NOMO-1 treated with DMSO at 0.1 percent for 48 hours (cell line): ENCODE measurements around the gene TBCCD1.
"Not testable (repeated sequence)": the region's sequence is repeated elsewhere in the genome, so short reads cannot be mapped to it uniquely, and the experiment has no call there.

Experiments used
- DNase-seq: peaks from one replicate; lab custom pipeline; 2025; ENCODE audit not compliant: unreplicated experiment; lab: John Stamatoyannopoulos, UW

The TBCCD1 gene

DNA sequence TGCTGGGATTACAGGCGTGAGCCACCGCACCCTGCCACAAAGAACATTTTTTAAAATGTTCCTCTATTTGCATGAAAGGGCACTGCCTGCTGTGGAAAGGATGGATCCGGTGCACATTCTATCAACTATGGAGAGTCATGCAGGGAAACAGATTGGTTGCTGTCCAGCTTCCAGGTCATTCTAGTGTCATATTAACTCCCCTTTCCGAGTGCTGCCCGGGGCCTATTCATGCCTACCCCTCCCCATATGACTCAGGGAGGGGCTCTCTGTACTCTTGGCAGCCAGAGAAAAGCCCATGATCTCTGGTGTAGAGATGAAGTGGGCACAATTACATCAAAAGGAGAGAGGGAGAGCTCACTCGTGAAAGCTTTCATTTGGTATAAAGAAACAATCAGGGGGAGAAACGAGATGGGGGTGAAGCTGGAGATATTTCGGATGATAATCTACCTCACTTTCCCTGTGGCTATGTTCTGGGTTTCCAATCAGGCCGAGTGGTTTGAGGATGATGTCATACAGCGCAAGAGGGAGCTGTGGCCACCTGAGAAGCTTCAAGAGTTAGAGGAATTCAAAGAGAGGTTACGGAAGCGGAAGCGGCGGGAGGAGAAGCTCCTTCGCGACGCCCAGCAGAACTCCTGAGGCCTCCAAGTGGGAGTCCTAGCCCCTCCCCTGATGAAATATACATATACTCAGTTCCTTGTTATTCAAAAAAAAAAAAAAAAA lies 29.6 kb upstream of the TBCCD1 start:
- no peak for DNase-seq

DNA sequence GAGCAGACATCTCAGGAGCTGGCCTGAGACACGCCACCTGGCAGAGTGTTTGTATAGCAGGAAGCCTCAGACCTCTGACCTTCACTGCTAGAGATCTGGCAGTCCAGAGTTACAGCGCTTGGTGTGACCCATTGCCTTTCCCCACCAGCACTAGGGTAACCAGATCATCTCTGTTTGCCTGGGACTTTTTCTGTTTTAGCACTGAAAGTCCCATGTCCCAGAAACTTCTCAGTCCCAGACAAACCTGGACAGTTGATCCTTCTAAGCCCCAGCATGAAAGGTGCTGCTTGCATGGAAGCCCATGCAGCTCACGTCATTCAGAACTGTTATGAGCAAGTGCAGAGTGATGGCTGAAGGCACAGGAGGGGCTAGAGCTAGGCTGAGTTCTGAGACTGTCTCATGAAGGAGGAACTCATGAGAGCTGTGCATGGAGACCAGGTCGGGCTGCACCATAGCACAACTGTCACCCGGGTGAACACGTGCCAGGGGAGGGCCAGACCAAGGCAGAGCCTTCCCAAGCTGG lies 27.5 kb upstream of the TBCCD1 start:
- no peak for DNase-seq

DNA sequence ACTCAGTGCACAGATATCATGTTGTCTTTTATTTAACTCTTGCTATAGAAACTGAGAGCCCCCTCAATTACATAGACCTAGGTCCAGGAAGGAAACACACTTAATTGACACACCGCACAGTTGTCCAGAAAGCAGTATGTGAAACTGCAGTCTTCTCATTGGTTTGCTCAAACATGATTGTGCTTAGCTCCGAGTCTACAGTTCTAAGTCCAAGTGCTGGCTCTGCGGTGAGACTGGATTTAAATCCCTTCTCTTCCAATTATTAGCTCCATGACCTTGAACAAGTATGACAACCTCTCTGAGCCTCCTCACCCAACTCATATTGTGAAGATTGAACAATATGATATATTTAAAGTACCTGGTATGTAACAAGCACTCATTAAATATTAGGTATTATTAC lies 26.7 kb upstream of the TBCCD1 start:
- no peak for DNase-seq

DNA sequence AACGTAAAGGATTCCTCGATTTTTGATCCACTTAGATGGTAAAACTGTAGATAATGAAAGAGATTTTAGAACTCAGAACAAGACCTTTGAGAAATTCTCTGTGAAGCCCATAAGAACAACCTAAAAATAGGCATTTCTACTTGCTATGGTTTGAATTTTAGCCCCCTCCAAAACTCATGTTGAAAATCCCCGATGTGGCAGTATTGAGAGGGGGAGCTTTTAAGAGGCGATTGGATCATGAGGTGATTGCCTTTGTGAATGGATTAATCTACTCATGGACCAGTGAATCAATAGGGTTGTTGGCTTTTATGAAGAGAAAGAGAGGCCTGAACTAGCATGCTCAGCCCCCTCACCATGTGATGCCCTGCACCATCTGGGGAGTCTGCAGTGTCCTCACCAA lies 25.5 kb upstream of the TBCCD1 start:
- no peak for DNase-seq

DNA sequence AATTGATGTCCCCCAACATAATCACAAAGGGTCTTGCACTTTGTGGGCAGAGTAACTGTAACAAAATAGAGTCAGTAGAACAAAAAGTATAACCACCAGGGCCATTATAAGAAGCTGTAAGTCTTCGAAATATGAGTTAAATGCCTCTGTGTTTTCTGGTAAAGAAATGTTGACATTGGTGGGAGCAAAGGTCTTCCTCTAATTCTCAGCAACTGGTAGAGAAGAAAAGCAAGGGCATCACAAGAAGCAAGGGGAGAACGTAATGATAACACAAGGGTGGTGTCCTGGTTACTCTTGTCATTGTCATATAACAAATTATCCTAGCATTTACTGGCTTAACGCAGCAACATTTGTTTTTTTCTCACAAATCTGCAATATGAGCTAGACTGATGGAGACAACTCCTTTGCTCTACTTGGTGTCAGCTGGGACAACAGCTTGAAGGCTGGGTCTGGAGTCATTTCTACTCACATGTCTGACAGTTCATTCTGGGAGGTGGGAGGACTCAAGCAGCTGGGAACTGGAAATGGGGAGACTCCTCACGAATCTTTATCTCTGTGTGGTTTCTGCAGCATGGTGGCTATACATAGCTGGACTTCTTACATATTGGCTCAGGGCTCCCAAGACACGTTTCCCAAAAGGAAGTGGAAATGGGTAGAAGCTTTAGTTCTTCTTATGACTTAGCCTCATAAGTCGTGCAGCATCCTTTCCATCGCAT lies 23.6 kb upstream of the TBCCD1 start:
- DNase-seq = no peak

DNA sequence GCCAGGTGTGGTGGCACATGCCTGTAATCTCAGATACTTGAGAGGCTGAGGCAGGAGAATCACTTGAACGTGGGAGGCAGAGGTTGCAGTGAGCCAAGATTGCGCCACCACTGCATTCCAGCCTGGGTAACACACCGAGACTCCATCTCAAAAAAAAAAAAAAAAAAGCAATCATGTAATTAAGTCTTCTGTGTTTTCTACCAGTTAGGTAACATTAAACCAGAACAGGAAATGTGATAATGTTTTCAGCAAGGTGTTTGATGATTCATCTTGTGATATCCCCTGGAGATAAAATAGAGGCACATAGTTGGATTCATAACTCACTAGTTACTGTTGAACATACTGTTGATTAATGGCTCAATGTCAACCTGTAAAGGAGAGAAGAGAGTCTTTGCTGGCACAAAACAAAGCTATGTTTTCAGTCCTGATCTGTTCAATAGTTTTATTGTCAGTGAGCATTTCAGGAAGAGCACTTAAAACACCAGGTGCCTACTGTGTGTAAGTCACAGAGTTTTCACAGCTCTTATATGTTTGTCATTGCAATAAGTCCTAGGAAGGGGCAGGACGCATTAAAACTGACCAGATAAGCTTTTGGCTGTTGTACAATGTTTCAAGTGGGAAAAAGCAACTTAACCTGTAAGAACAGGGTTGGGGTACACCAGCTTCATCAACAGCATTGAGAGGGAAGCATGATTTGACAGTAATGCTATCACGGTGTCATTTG lies 22.9 kb upstream of the TBCCD1 start:
- DNase-seq = no peak

DNA sequence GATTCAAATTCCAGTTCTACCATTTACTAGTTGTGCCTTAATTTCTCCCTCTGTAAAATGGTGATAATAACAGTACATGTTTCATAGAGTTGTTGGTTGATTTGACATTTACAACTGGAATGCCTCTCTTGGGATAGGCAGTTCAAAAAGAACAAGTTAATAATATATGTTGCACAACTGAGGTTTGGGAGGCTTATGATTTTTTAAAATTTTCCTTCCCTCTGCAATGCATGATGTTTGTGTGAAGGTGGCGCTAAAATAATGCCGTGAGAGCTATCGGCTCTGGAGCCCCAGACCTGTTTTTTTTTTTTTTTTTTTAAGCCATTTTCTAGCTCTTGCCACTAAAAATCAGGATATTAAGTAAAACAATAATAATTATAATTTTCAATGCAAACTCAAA lies 22.0 kb upstream of the TBCCD1 start:
- peak; percentile 17 for DNase-seq

DNA sequence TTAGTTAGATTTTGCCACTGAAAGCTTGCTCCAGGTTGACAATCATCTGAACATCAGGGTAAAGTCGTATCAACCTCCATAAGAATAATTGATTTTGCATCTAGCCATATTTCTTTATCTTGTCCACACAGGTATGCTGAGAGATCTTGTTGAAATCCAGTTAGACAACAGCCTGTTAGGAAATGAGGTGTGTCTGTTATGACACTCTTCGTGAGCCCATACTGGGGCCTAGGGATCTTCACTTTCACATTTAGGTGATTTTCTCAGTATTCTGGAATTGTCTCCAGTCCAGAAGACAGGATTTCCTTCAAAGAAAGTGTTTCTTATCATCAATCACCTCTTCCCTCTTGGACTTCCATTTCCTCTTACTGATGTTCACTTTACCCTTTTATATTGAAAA lies 21.5 kb upstream of the TBCCD1 start:
- no peak for DNase-seq

DNA sequence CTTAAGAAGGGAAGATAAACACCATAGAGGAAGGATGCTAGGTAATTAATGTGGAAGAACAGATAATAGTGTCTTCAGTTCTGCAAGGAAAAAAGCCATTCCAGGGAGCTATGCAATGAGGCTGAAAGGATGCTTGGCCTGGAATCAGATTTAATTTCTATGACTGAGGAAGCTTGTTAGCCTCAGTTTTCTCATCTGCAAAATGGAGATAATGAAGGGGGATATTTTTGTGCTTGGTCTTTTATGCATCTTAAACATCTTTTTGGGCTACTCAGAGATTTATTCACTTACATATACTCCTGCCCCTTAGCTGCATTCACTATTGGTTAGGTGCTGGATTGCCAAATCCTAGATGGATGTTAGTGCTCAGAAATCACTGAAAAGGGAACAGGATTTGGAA lies 20.0 kb upstream of the TBCCD1 start:
- no peak for DNase-seq

DNA sequence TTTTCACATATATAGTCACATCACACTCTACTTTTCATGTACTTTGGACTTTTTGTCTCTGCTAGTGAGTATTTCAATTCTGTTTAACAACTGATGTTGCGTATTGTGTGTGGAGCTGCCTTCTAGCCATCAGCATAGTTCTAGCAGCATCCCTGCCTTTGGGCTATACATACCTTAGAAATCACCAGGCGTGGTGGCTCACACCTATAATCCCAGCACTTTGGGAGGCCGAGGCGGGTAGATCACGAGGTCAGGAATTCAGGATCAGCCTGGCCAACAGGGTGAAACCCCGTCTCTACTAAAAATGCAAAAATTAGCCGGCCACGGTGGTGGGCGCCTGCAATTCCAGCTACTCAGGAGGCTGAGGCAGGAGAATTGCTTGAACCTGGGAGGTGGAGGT lies 19.1 kb upstream of the TBCCD1 start:
- DNase-seq = not testable (repeated sequence)

DNA sequence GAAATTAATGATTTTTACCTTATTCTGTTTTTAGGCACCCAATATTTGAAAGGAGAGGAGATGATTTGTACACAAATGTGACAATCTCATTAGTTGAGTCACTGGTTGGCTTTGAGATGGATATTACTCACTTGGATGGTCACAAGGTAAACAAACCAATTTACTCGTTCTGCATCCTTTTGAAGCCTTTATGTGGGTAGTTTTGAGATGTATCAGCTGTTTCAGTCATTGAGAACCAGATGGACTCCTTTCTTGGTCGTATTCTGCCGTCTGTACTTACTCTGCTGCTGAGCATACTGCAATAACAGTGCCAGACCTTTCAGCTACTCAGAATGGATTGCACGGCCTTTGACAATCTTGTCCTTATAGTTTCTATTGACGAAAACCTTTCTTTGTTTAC lies 16.7 kb upstream of the TBCCD1 start:
- no peak for DNase-seq

DNA sequence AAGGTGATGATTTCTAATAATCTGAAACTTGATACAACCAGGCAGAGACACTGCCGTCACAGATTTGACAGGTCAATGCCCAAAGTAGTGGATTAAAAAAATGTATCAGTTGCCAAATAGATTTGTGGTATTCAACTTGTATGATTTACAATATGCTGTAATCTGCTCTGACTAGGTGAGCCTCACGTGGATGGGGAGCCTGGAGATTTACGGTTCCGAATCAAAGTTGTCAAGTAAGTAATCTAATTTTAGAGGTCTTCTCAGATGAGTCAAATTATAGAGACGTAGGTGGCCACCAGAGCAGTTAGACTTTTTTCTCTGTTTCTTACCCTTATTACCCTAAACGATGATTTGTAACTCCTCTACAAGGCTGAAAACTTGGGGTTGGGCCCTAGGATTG lies 15.4 kb upstream of the TBCCD1 start:
- no peak for DNase-seq

DNA sequence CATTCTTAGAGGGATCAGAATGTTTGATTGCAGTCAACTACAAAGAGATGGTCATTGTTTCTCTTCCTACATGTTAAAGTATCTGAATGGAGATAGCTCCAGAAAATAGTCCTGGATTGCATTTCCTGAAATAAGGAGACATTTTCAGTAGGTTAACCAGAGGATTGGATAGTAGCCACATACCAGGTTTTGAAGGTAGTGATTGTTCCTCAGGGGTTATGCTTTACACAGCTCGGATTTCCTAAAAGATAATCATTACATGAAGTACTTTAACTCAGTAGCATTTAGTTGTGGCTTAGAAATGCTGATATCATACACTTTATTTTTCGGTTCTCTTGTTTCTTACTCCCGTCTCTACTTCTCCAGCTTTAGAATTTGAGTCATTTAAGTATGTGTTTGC lies 13.6 kb upstream of the TBCCD1 start:
- no peak for DNase-seq

DNA sequence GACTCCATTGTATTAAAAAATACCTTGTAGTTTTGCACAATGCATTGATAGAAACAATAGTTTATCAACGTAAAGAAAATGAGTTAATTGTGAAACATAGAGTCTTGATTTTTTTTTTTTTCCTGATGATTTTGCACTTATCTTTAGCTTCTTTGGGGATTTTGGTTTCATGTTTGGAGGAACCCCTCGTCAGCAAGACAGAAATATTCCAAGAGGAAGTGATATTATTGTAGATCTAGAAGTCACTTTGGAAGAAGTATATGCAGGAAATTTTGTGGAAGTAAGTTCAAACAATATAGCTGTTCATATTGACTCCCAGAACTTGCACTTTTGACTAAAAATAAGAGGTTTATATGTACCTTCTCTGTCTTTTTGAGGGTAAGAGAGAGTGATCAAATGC lies 10.4 kb upstream of the TBCCD1 start:
- DNase-seq = no peak

DNA sequence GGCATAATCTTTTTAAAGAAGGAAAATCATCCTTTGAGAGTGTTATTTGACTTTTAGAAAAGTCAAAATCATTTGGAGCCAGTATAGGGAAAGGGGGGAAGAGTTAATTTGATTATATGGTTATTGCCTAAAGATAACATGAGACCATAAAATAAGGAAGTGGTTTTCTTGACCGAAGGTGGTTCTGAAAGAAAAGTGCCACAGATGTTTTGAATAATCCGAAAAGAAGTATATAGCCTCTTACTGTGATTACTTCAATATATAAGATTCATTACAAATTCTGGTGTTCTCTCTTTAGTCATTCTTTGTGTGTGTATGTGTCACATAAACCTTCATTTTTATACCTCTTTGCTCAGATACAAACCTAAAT lies 4.5 kb upstream of the TBCCD1 start:
- DNase-seq = peak; percentile 68

DNA sequence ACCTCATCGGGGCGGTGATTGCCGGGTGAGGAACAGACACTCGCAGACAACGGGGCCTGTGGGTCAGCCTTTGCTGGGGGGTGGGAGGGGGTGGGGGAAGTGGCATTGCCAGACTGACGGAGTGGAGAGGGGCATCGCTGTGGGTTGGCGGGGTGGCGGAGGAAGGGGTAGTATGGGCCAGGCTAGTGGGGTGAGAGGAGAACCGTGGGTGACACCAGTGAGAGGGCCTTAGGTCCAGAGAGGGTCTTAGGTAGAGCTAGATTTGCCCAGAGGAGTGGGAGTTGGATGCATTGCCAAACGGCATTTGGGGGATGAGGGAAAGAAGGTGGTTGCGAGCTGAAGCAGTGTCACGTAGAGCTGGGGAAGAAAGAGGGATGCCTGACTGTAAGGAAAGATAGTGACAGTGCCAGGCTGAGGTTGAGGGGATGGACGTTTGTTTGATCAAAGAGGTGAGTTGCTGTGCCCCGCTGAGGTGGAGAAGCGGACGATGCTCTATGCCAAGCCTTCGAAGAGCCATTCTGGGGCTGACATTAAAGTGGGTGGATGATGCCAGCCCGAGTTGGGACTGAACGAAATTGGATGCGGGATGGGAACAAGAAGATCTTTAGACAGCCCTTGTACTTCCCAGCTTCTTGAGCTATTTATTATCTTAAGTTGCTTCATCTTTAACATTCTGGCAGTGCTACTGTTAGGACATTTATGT lies 4.0 kb upstream of the TBCCD1 start:
- no peak for DNase-seq

DNA sequence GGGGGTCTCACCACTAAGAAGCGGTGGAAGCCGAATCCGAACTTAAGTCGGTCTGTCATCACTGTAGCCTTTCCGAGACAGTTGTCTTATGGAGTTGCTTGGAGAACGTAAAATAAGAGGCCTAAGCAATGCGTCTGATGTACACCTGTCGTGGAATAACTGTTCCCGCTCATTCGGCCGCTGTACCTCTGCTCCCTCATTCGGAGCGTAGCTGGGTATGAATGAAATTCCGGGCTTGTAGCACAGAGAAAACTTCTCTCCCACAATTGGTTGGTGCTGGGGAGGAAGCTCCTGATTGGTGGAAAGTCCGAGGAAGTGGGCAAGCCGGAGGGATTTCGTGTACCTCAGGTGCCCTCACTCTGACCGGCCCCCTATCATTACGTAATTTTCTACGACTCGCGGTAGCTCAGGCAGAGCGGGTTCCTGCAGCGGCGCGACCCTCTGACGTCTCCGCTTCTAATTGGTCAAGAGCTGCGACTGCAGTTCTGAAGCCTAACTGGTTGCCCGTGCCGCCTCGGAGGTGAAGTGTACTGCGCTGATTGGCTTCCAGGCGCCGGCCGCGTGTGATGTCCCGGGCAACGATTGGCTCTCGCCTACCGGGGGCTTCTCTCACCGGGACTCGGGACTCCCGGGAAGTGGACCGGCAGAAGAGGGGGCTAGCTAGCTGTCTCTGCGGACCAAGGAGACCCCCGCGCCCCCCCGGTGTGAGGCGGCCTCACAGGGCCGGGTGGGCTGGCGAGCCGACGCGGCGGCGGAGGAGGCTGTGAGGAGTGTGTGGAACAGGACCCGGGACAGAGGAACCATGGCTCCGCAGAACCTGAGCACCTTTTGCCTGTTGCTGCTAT lies 3.2 kb upstream of the TBCCD1 start, which contains the start of gene DNAJB11:
Gene DNAJB11, plus strand, starts transcription at position 625 of the 845 bp plus-strand sequence. Its CDS starts 178 bp downstream, at position 803.
- peak; percentile 100 for DNase-seq

DNA sequence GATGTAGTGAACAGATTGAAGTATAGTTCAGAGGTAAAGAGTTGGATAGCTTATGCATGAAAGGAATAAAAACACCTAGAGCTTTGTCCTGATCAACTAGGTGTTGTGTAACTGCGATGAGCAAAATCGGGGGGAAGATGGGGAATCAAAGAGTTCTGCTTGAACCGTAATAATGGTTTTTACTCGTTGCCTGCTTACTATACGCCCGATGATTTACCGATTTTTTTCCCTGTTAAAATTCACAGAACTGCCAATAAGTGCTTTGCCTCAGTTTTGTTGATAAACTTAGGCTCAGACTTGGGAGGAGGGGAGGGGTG lies 2.6 kb upstream of the TBCCD1 start:
- no peak for DNase-seq

DNA sequence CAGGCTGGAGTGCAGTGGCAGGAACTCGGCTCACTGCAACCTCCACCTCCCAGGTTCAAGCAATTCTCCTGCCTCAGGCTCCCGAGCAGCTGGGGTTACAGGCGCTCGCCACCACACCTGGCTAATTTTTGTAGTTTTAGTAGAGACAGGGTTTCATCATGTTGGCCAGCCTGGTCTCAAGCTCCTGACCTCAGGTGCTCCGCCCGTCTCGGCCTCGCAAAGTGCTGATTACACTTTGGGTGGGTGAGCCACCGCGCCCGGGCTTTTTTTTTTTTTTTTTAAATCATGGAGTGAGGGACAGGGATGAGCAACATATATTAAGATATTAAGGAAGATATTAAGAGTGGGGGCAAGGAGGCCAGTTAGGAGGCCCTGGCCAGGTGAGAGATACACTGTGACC lies 2.2 kb upstream of the TBCCD1 start:
- not testable (repeated sequence) for DNase-seq

DNA sequence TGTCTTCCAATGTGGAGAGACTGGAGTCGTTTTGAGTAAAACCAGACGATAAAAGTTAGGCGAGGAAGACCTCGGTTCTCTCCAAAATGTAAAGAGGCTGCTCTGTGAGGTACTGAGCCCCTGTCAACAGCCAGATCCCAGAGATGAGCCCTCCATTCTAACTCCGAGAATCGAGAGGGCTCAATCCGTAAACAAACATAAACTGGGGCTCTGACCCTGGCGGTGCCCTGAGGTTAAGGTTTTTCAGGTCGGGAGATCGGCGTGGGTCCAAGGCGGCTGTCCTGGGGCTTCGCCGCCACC lies 417 bp downstream of the TBCCD1 start:
- no peak for DNase-seq

DNA sequence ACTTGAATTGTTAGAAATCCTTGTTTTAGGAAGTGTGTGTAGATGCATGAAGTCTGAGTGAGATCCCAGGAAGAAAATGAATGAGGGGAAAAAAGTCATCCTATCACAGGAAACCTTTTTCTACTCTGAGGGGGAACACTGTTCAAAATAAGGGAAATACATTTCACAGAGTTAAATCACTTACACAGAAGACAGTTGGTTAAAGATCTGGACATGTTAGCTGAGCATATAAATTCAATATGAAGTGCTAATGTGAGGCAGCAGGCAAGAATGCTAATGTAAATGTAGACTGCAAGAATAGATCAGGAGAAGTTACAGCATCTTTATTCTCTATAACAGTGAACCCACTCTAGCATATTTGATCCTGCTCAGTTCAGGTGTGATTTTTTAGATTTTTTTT lies 2.6 kb downstream of the TBCCD1 start:
- no peak for DNase-seq
